ENCODE measurements around the gene BRF1. TPM values are rescaled to one million over a fixed set of nuclear protein-coding genes. Genes with fewer than 3 reads are reported as not detected.

The BRF1 gene
- total RNA-seq, 1 experiment from 2014 or later: 41.2 TPM

DNA sequence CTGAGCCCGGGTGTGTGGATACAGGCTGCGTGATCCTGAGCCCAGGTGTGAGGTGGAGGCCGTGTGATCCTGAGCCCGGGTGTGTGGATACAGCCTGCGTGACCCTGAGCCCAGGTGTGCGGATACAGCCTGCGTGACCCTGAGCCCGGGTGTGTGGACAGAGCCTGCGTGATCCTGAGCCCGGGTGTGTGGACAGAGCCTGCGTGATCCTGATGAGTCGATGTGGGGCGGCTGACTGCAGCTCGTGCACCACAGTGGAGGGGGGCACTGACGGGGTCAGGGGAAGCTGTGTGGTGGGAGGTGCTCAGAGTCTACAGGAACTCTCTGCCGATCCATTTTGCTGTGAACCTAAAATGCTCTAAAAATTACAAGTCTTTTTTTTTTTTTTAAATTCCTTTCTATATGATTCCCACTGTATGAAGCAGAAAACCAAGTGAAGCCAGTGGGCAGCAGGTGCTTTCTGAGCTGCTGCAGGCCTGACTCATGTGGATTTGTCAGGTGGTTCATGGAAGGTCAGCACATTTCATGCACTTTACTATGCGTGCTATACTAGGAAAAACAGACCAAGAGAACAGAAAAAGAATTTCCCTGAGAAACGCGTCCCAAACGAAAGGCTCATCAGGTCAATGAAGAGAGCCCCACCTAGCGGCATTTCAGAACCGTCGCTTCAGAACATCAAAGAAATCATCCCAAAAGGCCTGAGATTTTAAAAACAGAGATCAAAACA, 19.3 kb downstream of the BRF1 start:
- Histone ChIP-seq H3K9me2 (ENCODE audit: insufficient read depth) (no peaks in the 10 kb centered on the region), H3K27me3 (ENCODE audit: insufficient read depth, low read length) (no peaks in the 10 kb centered on the region), H3K4me3 (replicated peaks in 1 of 2; ENCODE audit: low read depth in 1 of 2, low read length in 2 of 2) (no peak overlapping the region), H3K9ac (ENCODE audit: low read length) (no peak overlapping the region), H3K4me1 (ENCODE audit: control insufficient read depth in 1 of 2, insufficient read depth in 2 of 2, low read length in 2 of 2) (no peaks in the 10 kb centered on the region), H3K9me3 (ENCODE audit: control insufficient read depth in 1 of 2, insufficient read depth in 1 of 2, low read depth in 1 of 2, low read length in 2 of 2) (no peaks in the 10 kb centered on the region), H3K36me3 (ENCODE audit: control insufficient read depth in 1 of 2, insufficient read depth in 2 of 2, low read length in 2 of 2) (peaks cover 0 to 3% of the 10 kb centered on the region in 2 experiments; a peak in 1 of 4 replicates), H4K20me1 (ENCODE audit: insufficient read depth) (no peaks in the 10 kb centered on the region), H3K4me2 (ENCODE audit: low read length) (no peak overlapping the region), H3K79me2 (ENCODE audit: insufficient read depth, low read length) (peaks cover 59% of the 10 kb centered on the region), H2AFZ (ENCODE audit: low read depth, low read length, poor library complexity, severe bottlenecking) (no peak overlapping the region), H3K27ac (ENCODE audit: low read depth, low read length) (no peak overlapping the region)
- CTCF ChIA-PET: no interaction called here
- DNase-seq (ENCODE audit: low read depth, low spot score) (no peak), ATAC-seq (no peak)
- POLR2A ChIA-PET: no interaction called here
- intact Hi-C loops (cut with micrococcal nuclease): no loop called here
- no TSS peak for BruUV-seq (replicated peaks)
- RAD21 ChIA-PET (ENCODE audit: low non-redundant PET in 1 of 2, low total read pairs in 2 of 2, uncharacterized antibody in 2 of 2, unreplicated experiment in 2 of 2): no interaction called here
- TF ChIP-seq, protein P1, sequence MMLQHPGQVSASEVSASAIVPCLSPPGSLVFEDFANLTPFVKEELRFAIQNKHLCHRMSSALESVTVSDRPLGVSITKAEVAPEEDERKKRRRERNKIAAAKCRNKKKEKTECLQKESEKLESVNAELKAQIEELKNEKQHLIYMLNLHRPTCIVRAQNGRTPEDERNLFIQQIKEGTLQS (IDR thresholded peaks at IDR 0.05): no peak
- TF ChIP-seq SP1 (IDR thresholded peaks at IDR 0.05; ENCODE audit: low read depth) (no peak), ELF1 (IDR thresholded peaks at IDR 0.05; ENCODE audit: borderline replicate concordance, low read depth) (no peak), EZH2 (IDR thresholded peaks at IDR 0.05) (no peak), SRF (IDR thresholded peaks at IDR 0.05; ENCODE audit: low read depth) (no peak), SIN3A (IDR thresholded peaks at IDR 0.05; ENCODE audit: low read depth) (no peak), REST (IDR thresholded peaks at IDR 0.05; ENCODE audit: low read depth) (no peak), RAD21 (IDR thresholded peaks at IDR 0.05; ENCODE audit: low read depth) (peak; percentile 42; the same call in 1 of the 2 replicates), EZH2phosphoT487 (IDR thresholded peaks at IDR 0.05; ENCODE audit: borderline replicate concordance) (no peak), FOSL1 (IDR thresholded peaks at IDR 0.05; ENCODE audit: low read depth) (no peak), ZNF274 (IDR thresholded peaks at IDR 0.05; ENCODE audit: low read depth, low read length) (no peak), CTCF (IDR thresholded peaks at IDR 0.05 in 2 of 3, conservative IDR thresholded peaks at IDR 0.05 in 1 of 3; ENCODE audit: borderline replicate concordance in 1 of 3, insufficient read depth in 1 of 3, low read depth in 2 of 3, low read length in 2 of 3) (peak in 2 of 3 experiments; percentile 22 to 32; a peak in 2 of 6 replicates), POLR2AphosphoS5 (IDR thresholded peaks at IDR 0.05; ENCODE audit: low read depth, low read length) (no peak), YY1 (IDR thresholded peaks at IDR 0.05; ENCODE audit: extremely low read depth, insufficient replicate concordance, low read depth, low read length) (no peak), EGR1 (IDR thresholded peaks at IDR 0.05; ENCODE audit: low read depth) (no peak), POLR2A (IDR thresholded peaks at IDR 0.05; ENCODE audit: borderline replicate concordance, extremely low read depth, insufficient read depth, insufficient read length) (no peak), ZFX (IDR thresholded peaks at IDR 0.05) (no peak), CEBPB (IDR thresholded peaks at IDR 0.05; ENCODE audit: low read depth) (no peak), TCF7L2 (IDR thresholded peaks at IDR 0.05; ENCODE audit: borderline replicate concordance, extremely low read depth, insufficient read depth, insufficient read length) (peak; percentile 55)
- TF ChIP-seq, protein P2, sequence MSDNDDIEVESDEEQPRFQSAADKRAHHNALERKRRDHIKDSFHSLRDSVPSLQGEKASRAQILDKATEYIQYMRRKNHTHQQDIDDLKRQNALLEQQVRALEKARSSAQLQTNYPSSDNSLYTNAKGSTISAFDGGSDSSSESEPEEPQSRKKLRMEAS (IDR thresholded peaks at IDR 0.05): no peak

Data from HCT116 (cell line).